ENCODE measurements around the gene SNF8. TPM values are rescaled to one million over a fixed set of nuclear protein-coding genes. Genes with fewer than 3 reads are reported as not detected.

SNF8 gene
- 239 to 344 TPM (median 313 TPM) in 5 replicates for total RNA-seq (2022; extraction: Qiagen RNA extraction; ENCODE audit: low read depth)

GRCh38 chr17:48944515-48945260, at the start of gene SNF8:
Gene SNF8, minus strand, starts transcription at chr17:48944842. Its CDS starts 108 bp downstream, at chr17:48944734.

DNA sequence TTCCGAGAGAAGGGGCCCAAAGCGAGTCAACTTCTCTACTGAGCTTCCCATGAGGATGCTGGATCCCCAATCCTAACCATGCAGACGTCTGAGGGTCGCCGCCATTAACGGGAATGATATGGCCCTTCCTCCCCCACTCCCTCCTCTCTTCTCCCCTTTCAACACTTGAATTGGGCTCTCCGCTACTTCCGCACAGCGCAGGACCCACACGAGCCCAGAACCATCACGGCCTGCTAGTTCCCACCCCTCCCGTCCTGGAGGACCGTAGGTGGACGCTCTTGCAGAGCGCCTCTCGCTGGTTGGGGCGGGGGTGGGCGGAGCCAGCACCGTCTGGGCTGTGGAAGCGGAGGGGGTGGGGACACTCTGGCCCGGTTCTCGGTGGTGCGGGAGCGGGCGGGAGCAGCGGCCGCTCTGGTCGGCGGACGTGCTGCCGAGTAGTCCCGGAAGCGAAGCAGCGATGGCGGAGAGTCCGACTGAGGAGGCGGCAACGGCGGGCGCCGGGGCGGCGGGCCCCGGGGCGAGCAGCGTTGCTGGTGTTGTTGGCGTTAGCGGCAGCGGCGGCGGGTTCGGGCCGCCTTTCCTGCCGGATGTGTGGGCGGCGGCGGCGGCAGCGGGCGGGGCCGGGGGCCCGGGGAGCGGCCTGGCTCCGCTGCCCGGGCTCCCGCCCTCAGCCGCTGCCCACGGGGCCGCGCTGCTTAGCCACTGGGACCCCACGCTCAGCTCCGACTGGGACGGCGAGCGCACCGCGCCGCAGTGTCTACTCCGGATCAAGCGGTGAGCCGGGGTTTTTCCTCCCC, 36.4 kb downstream of the SNF8 start, which contains the start of gene UBE2Z:
Gene UBE2Z, plus strand, starts transcription at position 361 of the 797 bp plus-strand sequence. Its CDS starts 97 bp downstream, at position 458.

Other genes starting within 250 kb of the SNF8 start
- not detected in 5 replicates for gene PRAC1, start 222.3 kb downstream of the SNF8 start, total RNA-seq (2022; extraction: Qiagen RNA extraction; ENCODE audit: low read depth)
- gene PRAC2, start 221.7 kb downstream of the SNF8 start, total RNA-seq (2022; extraction: Qiagen RNA extraction; ENCODE audit: low read depth): not detected in 5 replicates
- 1.4 to 2.7 TPM (median 2.1 TPM) in 5 replicates for gene HOXB13, start 216.1 kb downstream of the SNF8 start, total RNA-seq (2022; extraction: Qiagen RNA extraction; ENCODE audit: low read depth)
- gene TTLL6, start 127.6 kb downstream of the SNF8 start, total RNA-seq (2022; extraction: Qiagen RNA extraction; ENCODE audit: low read depth): 0.14 to 0.73 TPM (median 0.62 TPM) in 5 replicates
- gene CALCOCO2, start 113.8 kb downstream of the SNF8 start, total RNA-seq (2022; extraction: Qiagen RNA extraction; ENCODE audit: low read depth): 69.6 to 95.2 TPM (median 83.4 TPM) in 5 replicates
- 449 to 723 TPM (median 558 TPM) in 5 replicates for gene ATP5MC1, start 52.1 kb downstream of the SNF8 start, total RNA-seq (2022; extraction: Qiagen RNA extraction; ENCODE audit: low read depth)
- 118 to 139 TPM (median 126 TPM) in 5 replicates for gene UBE2Z, start 36.4 kb downstream of the SNF8 start, total RNA-seq (2022; extraction: Qiagen RNA extraction; ENCODE audit: low read depth)
- 3.5 to 5.9 TPM (median 4.3 TPM) in 5 replicates for gene GIP, start 23.8 kb upstream of the SNF8 start, total RNA-seq (2022; extraction: Qiagen RNA extraction; ENCODE audit: low read depth)
- 58.9 to 90.0 TPM (median 79.9 TPM) in 5 replicates for gene IGF2BP1, start 52.5 kb upstream of the SNF8 start, total RNA-seq (2022; extraction: Qiagen RNA extraction; ENCODE audit: low read depth)
- 0.18 to 0.57 TPM (median 0.45 TPM) in 5 replicates for gene B4GALNT2, start 187.9 kb upstream of the SNF8 start, total RNA-seq (2022; extraction: Qiagen RNA extraction; ENCODE audit: low read depth)

Measured in A549 treated with ZK216348 at 1 μM for 4 hours (cell line).